ENCODE data around the gene LAMA3.

GRCh38 chr18:23835506-23835905 lies 146.3 kb downstream of the LAMA3 start:
- TF ChIP-seq, protein P1, sequence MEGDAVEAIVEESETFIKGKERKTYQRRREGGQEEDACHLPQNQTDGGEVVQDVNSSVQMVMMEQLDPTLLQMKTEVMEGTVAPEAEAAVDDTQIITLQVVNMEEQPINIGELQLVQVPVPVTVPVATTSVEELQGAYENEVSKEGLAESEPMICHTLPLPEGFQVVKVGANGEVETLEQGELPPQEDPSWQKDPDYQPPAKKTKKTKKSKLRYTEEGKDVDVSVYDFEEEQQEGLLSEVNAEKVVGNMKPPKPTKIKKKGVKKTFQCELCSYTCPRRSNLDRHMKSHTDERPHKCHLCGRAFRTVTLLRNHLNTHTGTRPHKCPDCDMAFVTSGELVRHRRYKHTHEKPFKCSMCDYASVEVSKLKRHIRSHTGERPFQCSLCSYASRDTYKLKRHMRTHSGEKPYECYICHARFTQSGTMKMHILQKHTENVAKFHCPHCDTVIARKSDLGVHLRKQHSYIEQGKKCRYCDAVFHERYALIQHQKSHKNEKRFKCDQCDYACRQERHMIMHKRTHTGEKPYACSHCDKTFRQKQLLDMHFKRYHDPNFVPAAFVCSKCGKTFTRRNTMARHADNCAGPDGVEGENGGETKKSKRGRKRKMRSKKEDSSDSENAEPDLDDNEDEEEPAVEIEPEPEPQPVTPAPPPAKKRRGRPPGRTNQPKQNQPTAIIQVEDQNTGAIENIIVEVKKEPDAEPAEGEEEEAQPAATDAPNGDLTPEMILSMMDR (conservative IDR thresholded peaks at IDR 0.05): no peak
- no peak for TF ChIP-seq ZFX (IDR thresholded peaks at IDR 0.05)

Measured in C4-2B (cell line).